Neural crest cell (in vitro differentiated cells): ENCODE data around the gene ANK3. TPM values are rescaled to one million over a fixed set of nuclear protein-coding genes. Genes with fewer than 3 reads are reported as not detected.

ENCODE experiments used
- DNase-seq: peaks from one replicate; pipeline ENCODE4 v3.0.0; 2021; ENCODE audit warnings: low read depth, mixed read lengths, low spot score
- H3K27ac Mint-ChIP-seq: one replicate; pipeline ENCODE4 v1.8.0; 2021; ENCODE audit warnings: mild to moderate bottlenecking, mixed read lengths; ENCODE audit not compliant: unreplicated experiment
- H3K27me3 Mint-ChIP-seq: 2 replicates; pipeline ENCODE4 v1.8.0; 2021; ENCODE audit warnings: low read depth, mild to moderate bottlenecking, mixed read lengths
- H3K36me3 Mint-ChIP-seq: 2 replicates; pipeline ENCODE4 v1.8.0; 2021; ENCODE audit warnings: low read depth, mild to moderate bottlenecking, mixed read lengths
- H3K4me1 Mint-ChIP-seq: 2 replicates; pipeline ENCODE4 v1.8.0; 2021; ENCODE audit warnings: mixed read lengths
- H3K4me3 Mint-ChIP-seq: one replicate; pipeline ENCODE4 v1.8.0; 2021; ENCODE audit warnings: mild to moderate bottlenecking, mixed read lengths
- H3K9me3 Mint-ChIP-seq: 2 replicates; pipeline ENCODE4 v1.8.0; 2021; ENCODE audit warnings: mixed read lengths
- CTCF ChIP-seq: fragments of 200-600 bp; sonication (generic); conservative IDR thresholded peaks from 2 replicates; pipeline ENCODE4 v1.5.0; 2021; ENCODE audit warnings: antibody characterized with exemption, mild to moderate bottlenecking
- total RNA-seq: library from RNA; stranded (reverse); gene quantifications from 2 replicates; pipeline ENCODE4 v1.2.1, GENCODE V29; 2021

ANK3 gene
- total RNA-seq, 1 donor from 2014 or later = 45.2 TPM

GRCh38 chr10:60031183-60031582 lies 358.5 kb downstream of the ANK3 start:
- Mint-ChIP-seq H3K36me3 (peaks cover 2% of the 10 kb centered on the region), H3K4me1 (no peaks in the 10 kb centered on the region), H3K27ac (no peak overlapping the region), H3K27me3 (no peaks in the 10 kb centered on the region), H3K9me3 (no peaks in the 10 kb centered on the region), H3K4me3 (no peak overlapping the region)
- no peak for TF ChIP-seq CTCF
- DNase-seq = no peak

- no peak for TF ChIP-seq CTCF
- Mint-ChIP-seq H3K36me3 (peaks cover under 1% of the 10 kb centered on the region), H3K27ac (no peak overlapping the region), H3K4me3 (no peak overlapping the region), H3K27me3 (no peaks in the 10 kb centered on the region), H3K9me3 (no peaks in the 10 kb centered on the region), H3K4me1 (no peaks in the 10 kb centered on the region)
- no peak for DNase-seq
These were observed 360.2 kb downstream of the ANK3 start for GRCh38 chr10:60029475-60029874.

GRCh38 chr10:60028081-60028480 lies 361.6 kb downstream of the ANK3 start:
- DNase-seq = no peak
- H3K27me3 Mint-ChIP-seq = no peaks in the 10 kb centered on the region
- no peak overlapping the region for H3K4me3 Mint-ChIP-seq
- no peaks in the 10 kb centered on the region for H3K36me3 Mint-ChIP-seq
- no peaks in the 10 kb centered on the region for H3K4me1 Mint-ChIP-seq
- TF ChIP-seq CTCF = no peak
- H3K27ac Mint-ChIP-seq = no peak overlapping the region
- H3K9me3 Mint-ChIP-seq = no peaks in the 10 kb centered on the region

- Mint-ChIP-seq H3K9me3 (no peaks in the 10 kb centered on the region), H3K36me3 (no peaks in the 10 kb centered on the region), H3K27me3 (no peaks in the 10 kb centered on the region), H3K4me1 (no peaks in the 10 kb centered on the region), H3K4me3 (no peak overlapping the region), H3K27ac (no peak overlapping the region)
- TF ChIP-seq CTCF = no peak
- no peak for DNase-seq
These were observed 364.4 kb downstream of the ANK3 start for GRCh38 chr10:60025279-60025678.

- no peak for DNase-seq
- Mint-ChIP-seq H3K27ac (no peak overlapping the region), H3K4me1 (no peaks in the 10 kb centered on the region), H3K4me3 (no peak overlapping the region), H3K27me3 (no peaks in the 10 kb centered on the region), H3K9me3 (no peaks in the 10 kb centered on the region), H3K36me3 (no peaks in the 10 kb centered on the region)
- TF ChIP-seq CTCF = no peak
These were observed 365.2 kb downstream of the ANK3 start for GRCh38 chr10:60024506-60024905.
